Measurements from ENCODE around the gene P2RY11. TPM values are rescaled to one million over a fixed set of nuclear protein-coding genes. Genes with fewer than 3 reads are reported as not detected.

Gene P2RY11
- total and polyA plus RNA-seq, 8 donors: 8.4 to 24.4 (median 12.9) TPM

GRCh38 chr19:10145031-10145430 lies 33.5 kb downstream of the P2RY11 start:
- no peak overlapping the region for H3K27ac ChIP-seq
- H3K4me3 ChIP-seq: no peak overlapping the region
- H3K27me3 ChIP-seq: no peaks in the 10 kb centered on the region
- H3K9me3 ChIP-seq: no peaks in the 10 kb centered on the region
- no peak for ATAC-seq
- peaks cover 0 to 5% of the 10 kb centered on the region in 2 donors for H3K4me1 ChIP-seq
- DNase-seq: no peak
- no peak for TF ChIP-seq CTCF (IDR thresholded peaks at IDR 0.05)
- intact Hi-C loops (cut with DNase I): no loop called here
- peaks cover 0 to 100% of the 10 kb centered on the region in 2 donors for H3K36me3 ChIP-seq

GRCh38 chr19:10146142-10146541 lies 34.6 kb downstream of the P2RY11 start:
- Histone ChIP-seq H3K27me3 (no peaks in the 10 kb centered on the region), H3K4me3 (no peak overlapping the region), H3K9me3 (no peaks in the 10 kb centered on the region), H3K36me3 (peaks cover 0 to 100% of the 10 kb centered on the region in 2 donors), H3K27ac (no peak overlapping the region), H3K4me1 (peaks cover 0 to 5% of the 10 kb centered on the region in 2 donors)
- no peak for ATAC-seq
- no peak for DNase-seq
- intact Hi-C loops (cut with DNase I): no loop called here
- no peak for TF ChIP-seq CTCF (IDR thresholded peaks at IDR 0.05)

GRCh38 chr19:10149427-10149826 lies 37.9 kb downstream of the P2RY11 start:
- ATAC-seq: no peak
- no peaks in the 10 kb centered on the region for H3K9me3 ChIP-seq
- intact Hi-C loops (cut with DNase I): no loop called here
- DNase-seq: no peak
- no peaks in the 10 kb centered on the region for H3K4me1 ChIP-seq
- no peak overlapping the region for H3K27ac ChIP-seq
- no peak for TF ChIP-seq CTCF (IDR thresholded peaks at IDR 0.05)
- no peaks in the 10 kb centered on the region for H3K27me3 ChIP-seq
- H3K36me3 ChIP-seq: peaks cover 0 to 100% of the 10 kb centered on the region in 2 donors
- H3K4me3 ChIP-seq: no peak overlapping the region

GRCh38 chr19:10151521-10151920 lies 40.0 kb downstream of the P2RY11 start:
- no peak for ATAC-seq

GRCh38 chr19:10152100-10152499 lies 40.6 kb downstream of the P2RY11 start:
- no peaks in the 10 kb centered on the region for H3K9me3 ChIP-seq
- H3K27ac ChIP-seq: no peak overlapping the region
- H3K4me3 ChIP-seq: no peak overlapping the region
- peaks cover 0 to 100% of the 10 kb centered on the region in 2 donors for H3K36me3 ChIP-seq
- TF ChIP-seq CTCF (IDR thresholded peaks at IDR 0.05): no peak
- no peak for ATAC-seq
- H3K27me3 ChIP-seq: no peaks in the 10 kb centered on the region
- H3K4me1 ChIP-seq: no peaks in the 10 kb centered on the region
- DNase-seq: no peak
- intact Hi-C loops (cut with DNase I): no loop called here

More at GRCh38 chr19:10151521-10151920, 40.0 kb downstream of the P2RY11 start:
- Histone ChIP-seq H3K4me1 (no peaks in the 10 kb centered on the region), H3K27ac (no peak overlapping the region), H3K36me3 (peaks cover 0 to 100% of the 10 kb centered on the region in 2 donors), H3K27me3 (no peaks in the 10 kb centered on the region), H3K9me3 (no peaks in the 10 kb centered on the region), H3K4me3 (no peak overlapping the region)
- DNase-seq: no peak
- intact Hi-C loops (cut with DNase I): no loop called here
- no peak for TF ChIP-seq CTCF (IDR thresholded peaks at IDR 0.05)

Measured in left lung (tissue), 10 donors.